Measurements from ENCODE around the gene POLD1. TPM values are rescaled to one million over a fixed set of nuclear protein-coding genes. Genes with fewer than 3 reads are reported as not detected.

POLD1 gene
- total RNA-seq, 1 experiment from 2014 or later = 143 TPM

DNA sequence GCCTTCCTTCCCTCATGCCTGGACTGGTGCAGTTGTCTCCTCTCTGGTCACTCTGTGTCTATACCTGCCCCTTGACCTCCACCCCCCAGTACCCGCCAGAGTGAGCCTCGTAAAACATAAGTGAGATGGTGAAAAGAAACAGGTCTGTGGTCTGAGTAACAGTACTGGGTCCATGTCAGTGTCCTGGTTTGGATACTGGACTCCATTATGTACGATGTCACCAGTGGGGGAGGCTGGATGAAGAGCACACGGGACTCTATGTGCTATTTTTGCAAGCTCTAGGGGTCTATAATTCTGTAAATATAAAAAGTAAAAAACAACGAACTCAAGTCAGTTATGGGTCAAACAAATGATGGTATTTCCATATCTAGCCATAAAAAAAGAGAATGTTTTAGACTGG is 62.9 kb downstream of the POLD1 start:
- Histone ChIP-seq H3K4me1 (ENCODE audit: insufficient read depth, low read length, poor library complexity, severe bottlenecking) (no peaks in the 10 kb centered on the region), H3K27ac (ENCODE audit: low read depth, low read length, poor library complexity, severe bottlenecking) (no peak overlapping the region), H3K4me3 (ENCODE audit: low read depth, low read length, poor library complexity, severe bottlenecking) (no peak overlapping the region), H3K27me3 (replicated peaks; ENCODE audit: insufficient read depth, low read depth, low read length, poor library complexity) (no peaks in the 10 kb centered on the region), H3K36me3 (ENCODE audit: insufficient read depth, low read length, poor library complexity, severe bottlenecking) (no peaks in the 10 kb centered on the region), H3K9me3 (ENCODE audit: low read depth, low read length, poor library complexity, severe bottlenecking) (no peaks in the 10 kb centered on the region)
- ChIA-PET POLR2A (ENCODE audit: low non-redundant PET) (no interaction called here), CTCF (no interaction called here)
- DNase-seq (ENCODE audit: low spot score) = no peak
- no peak for TF ChIP-seq EZH2 (IDR thresholded peaks at IDR 0.05; ENCODE audit: borderline replicate concordance, low read depth, low read length, poor library complexity, severe bottlenecking)
- no peak for TF ChIP-seq CTCF (conservative IDR thresholded peaks at IDR 0.05; ENCODE audit: low read depth, low read length)
- BruUV-seq (replicated peaks) = no TSS peak
- intact Hi-C loops (cut with micrococcal nuclease; ENCODE audit: unreplicated experiment) = no loop called here

DNA sequence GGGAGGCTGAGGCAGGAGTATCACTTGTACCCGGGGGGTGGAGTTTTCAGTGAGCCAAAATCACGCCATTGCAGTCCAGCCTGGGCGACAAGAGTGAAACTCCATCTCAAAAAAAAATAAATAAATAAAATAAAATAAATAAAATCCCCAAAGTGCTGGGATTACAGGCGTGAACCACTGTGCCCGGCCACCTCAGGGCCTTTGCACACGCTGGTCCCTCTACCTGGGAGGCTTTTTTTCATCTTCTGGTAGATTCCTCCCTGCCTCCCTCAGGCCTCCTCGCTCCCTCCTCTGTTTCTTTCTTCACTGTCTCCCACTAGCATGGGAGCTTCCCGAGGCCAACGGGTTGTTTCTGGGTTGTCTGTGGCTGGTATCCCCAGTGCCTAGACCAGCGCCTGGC is 63.6 kb downstream of the POLD1 start:
- BruUV-seq (replicated peaks) = no TSS peak
- Histone ChIP-seq H3K9me3 (ENCODE audit: low read depth, low read length, poor library complexity, severe bottlenecking) (no peaks in the 10 kb centered on the region), H3K36me3 (ENCODE audit: insufficient read depth, low read length, poor library complexity, severe bottlenecking) (no peaks in the 10 kb centered on the region), H3K27me3 (replicated peaks; ENCODE audit: insufficient read depth, low read depth, low read length, poor library complexity) (no peaks in the 10 kb centered on the region), H3K27ac (ENCODE audit: low read depth, low read length, poor library complexity, severe bottlenecking) (no peak overlapping the region), H3K4me1 (ENCODE audit: insufficient read depth, low read length, poor library complexity, severe bottlenecking) (no peaks in the 10 kb centered on the region), H3K4me3 (ENCODE audit: low read depth, low read length, poor library complexity, severe bottlenecking) (no peak overlapping the region)
- ChIA-PET POLR2A (ENCODE audit: low non-redundant PET) (no interaction called here), CTCF (interaction anchor here (0.8 kb wide), 1 partner anchor 13 kb away, joined by 3 read pairs; no protein-coding TSS in a partner anchor)
- TF ChIP-seq CTCF (conservative IDR thresholded peaks at IDR 0.05; ENCODE audit: low read depth, low read length) = no peak
- no peak for DNase-seq (ENCODE audit: low spot score)
- intact Hi-C loops (cut with micrococcal nuclease; ENCODE audit: unreplicated experiment) = no loop called here

DNA sequence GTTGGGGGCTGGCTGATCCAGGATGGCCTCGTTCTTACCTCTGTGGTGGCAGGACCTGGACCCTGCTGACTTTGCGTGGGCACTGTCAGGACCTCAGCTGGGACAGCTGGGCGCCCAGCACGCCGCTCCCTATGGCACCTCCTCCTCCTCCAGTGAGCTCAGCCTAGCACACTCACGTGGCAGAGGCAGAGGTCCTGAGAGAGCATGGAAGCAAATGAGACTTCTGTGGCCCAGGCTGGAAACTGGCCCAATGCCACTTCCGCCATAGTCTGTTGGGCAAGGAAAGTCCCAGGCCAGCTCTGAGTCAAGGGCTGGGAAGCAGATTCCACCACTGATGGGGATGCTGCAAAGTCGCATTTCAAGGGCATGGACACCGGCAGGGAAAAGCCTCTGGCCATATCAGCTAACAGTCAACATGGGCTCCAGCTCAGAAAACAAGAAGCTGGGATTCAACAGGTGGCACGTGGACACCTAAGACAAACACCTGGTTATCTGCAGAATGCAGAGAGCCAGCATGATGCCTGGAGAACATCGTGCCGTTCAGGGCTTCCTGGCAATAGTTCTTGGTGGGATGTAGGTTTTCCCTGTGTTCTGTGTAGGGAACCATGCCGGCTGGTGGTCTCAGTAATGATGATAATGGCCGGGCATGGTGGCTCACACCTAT is 65.2 kb downstream of the POLD1 start:
- H3K27me3 ChIP-seq (replicated peaks; ENCODE audit: insufficient read depth, low read depth, low read length, poor library complexity) = no peaks in the 10 kb centered on the region
- H3K36me3 ChIP-seq (ENCODE audit: insufficient read depth, low read length, poor library complexity, severe bottlenecking) = no peaks in the 10 kb centered on the region
- no TSS peak for BruUV-seq (replicated peaks)

More for the DNA sequence above, 65.2 kb downstream of the POLD1 start:
- Histone ChIP-seq H3K9me3 (ENCODE audit: low read depth, low read length, poor library complexity, severe bottlenecking) (no peaks in the 10 kb centered on the region), H3K27ac (ENCODE audit: low read depth, low read length, poor library complexity, severe bottlenecking) (no peak overlapping the region), H3K4me3 (ENCODE audit: low read depth, low read length, poor library complexity, severe bottlenecking) (no peak overlapping the region), H3K4me1 (ENCODE audit: insufficient read depth, low read length, poor library complexity, severe bottlenecking) (no peaks in the 10 kb centered on the region)
- ChIA-PET POLR2A (ENCODE audit: low non-redundant PET) (no interaction called here), CTCF (no interaction called here)
- TF ChIP-seq EZH2 (IDR thresholded peaks at IDR 0.05; ENCODE audit: borderline replicate concordance, low read depth, low read length, poor library complexity, severe bottlenecking) = no peak
- no peak for TF ChIP-seq CTCF (conservative IDR thresholded peaks at IDR 0.05; ENCODE audit: low read depth, low read length)
- intact Hi-C loops (cut with micrococcal nuclease; ENCODE audit: unreplicated experiment) = no loop called here
- no peak for DNase-seq (ENCODE audit: low spot score)

All from A673 (cell line).